Esophagus muscularis mucosa (tissue), 3 donors: ENCODE data around the gene PPP1R10.

ENCODE experiments used
- POLR2A ChIP-seq: fragments of 450-650 bp; IDR thresholded peaks from one replicate; pipeline ENCODE4 v1.6.1; 2017; ENCODE audit warnings: antibody characterized with exemption, moderate library complexity, mild to moderate bottlenecking, low read depth
- TF ChIP-seq, protein P1 (sequence below), 3 experiments: fragments of 200-600 bp in 2 of 3; fragments of 450-650 bp in 1 of 3; sonication (generic) in 2 of 3; IDR thresholded peaks; one replicate each; pipeline ENCODE4 v1.5.1; 2017 to 2019; ENCODE audit warnings: antibody characterized with exemption in 3 of 3, mild to moderate bottlenecking in 2 of 3, moderate library complexity in 1 of 3

DNA sequence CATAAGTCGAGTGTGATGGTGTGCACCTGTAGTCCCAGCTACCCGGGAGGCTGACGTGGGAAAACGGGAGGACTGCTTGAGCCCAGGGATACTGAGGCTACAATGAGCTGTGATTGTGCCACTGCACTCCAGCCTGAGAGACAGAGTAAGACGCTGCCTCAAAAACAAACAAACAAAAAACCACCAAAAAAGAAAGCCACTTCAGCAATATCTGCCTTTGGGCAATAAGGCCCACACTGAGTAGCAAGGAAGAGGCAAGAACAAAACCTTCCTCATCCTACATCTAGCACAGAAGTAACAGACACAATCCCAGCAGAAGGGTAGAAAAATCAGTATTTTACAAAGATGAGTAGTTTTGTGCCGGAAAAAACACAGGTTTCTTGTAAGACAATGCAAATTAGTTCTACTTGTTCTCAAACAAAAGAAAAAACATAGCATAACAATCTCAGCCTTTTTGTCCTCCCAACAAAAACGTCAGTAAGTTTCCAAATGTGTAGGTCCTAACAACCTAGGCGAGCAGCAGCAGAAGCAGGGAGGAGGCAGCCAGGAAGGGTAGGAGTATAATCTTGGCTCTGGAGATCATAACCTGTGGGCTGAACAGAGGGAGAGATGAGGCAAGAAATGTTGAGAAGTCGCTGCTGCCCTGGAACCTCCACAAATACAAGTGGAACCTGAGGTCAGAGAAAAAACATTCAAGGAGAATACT lies 5.7 kb downstream of the PPP1R10 start:
- TF ChIP-seq POLR2A: no peak
- TF ChIP-seq, protein P1, sequence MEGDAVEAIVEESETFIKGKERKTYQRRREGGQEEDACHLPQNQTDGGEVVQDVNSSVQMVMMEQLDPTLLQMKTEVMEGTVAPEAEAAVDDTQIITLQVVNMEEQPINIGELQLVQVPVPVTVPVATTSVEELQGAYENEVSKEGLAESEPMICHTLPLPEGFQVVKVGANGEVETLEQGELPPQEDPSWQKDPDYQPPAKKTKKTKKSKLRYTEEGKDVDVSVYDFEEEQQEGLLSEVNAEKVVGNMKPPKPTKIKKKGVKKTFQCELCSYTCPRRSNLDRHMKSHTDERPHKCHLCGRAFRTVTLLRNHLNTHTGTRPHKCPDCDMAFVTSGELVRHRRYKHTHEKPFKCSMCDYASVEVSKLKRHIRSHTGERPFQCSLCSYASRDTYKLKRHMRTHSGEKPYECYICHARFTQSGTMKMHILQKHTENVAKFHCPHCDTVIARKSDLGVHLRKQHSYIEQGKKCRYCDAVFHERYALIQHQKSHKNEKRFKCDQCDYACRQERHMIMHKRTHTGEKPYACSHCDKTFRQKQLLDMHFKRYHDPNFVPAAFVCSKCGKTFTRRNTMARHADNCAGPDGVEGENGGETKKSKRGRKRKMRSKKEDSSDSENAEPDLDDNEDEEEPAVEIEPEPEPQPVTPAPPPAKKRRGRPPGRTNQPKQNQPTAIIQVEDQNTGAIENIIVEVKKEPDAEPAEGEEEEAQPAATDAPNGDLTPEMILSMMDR (IDR thresholded peaks at IDR 0.05): no peak
